H1 (cell line): ENCODE results near the gene PLOD1. TPM values are rescaled to one million over a fixed set of nuclear protein-coding genes. Genes with fewer than 3 reads are reported as not detected.

Experiments used
- FOSL1 ChIP-seq: IDR thresholded peaks from 2 replicates; pipeline ENCODE4 v1.6.1; 2011; ENCODE audit warnings: mild to moderate bottlenecking, low read depth, low read length, moderate library complexity; ENCODE audit not compliant: insufficient read depth
- KDM1A ChIP-seq: fragments of 200-600, 300-600 bp; sonication (generic); IDR thresholded peaks from 2 replicates; pipeline ENCODE4 v1.7.1; 2016; ENCODE audit warnings: mild to moderate bottlenecking, low read length, borderline replicate concordance
- polyA plus RNA-seq, 7 experiments: library from polyadenylated mRNA; depleted of rRNA in 3 of 7; stranded (reverse) in 5 of 7; unstranded in 2 of 7; fragments of >200 nt in 5 of 7; fragments of 200-250 nt in 2 of 7; gene quantifications; 1 replicate in 5 of 7; 2 replicates in 1 of 7; 4 replicates in 1 of 7; pipeline versions ENCODE4 v1.2.1 to v1.2.3, GENCODE V29; 2011 to 2013; ENCODE audit warnings: missing spikeins in 2 of 7, mixed read lengths in 2 of 7
- total RNA-seq: library from RNA; stranded (reverse); fragmentation: NEBNext Ultra II Directional; extraction: Animal tissue kit (Norgen Biotek cat#: 25700); gene quantifications from 2 replicates; pipeline ENCODE4 v1.2.1, GENCODE V29; 2021

Gene PLOD1
- total and polyA plus RNA-seq, 2 of the 8 experiments (the other 6 are each of a cell fraction or from before 2014, with no cell fraction given), result 44.9 to 51.8 TPM

GRCh38 chr1:11929849-11930248, 4.7 kb upstream of the PLOD1 start (continued):
- TF ChIP-seq FOSL1, result no peak
- no peak for TF ChIP-seq KDM1A
